ENCODE results near the gene CCNY.

DNA sequence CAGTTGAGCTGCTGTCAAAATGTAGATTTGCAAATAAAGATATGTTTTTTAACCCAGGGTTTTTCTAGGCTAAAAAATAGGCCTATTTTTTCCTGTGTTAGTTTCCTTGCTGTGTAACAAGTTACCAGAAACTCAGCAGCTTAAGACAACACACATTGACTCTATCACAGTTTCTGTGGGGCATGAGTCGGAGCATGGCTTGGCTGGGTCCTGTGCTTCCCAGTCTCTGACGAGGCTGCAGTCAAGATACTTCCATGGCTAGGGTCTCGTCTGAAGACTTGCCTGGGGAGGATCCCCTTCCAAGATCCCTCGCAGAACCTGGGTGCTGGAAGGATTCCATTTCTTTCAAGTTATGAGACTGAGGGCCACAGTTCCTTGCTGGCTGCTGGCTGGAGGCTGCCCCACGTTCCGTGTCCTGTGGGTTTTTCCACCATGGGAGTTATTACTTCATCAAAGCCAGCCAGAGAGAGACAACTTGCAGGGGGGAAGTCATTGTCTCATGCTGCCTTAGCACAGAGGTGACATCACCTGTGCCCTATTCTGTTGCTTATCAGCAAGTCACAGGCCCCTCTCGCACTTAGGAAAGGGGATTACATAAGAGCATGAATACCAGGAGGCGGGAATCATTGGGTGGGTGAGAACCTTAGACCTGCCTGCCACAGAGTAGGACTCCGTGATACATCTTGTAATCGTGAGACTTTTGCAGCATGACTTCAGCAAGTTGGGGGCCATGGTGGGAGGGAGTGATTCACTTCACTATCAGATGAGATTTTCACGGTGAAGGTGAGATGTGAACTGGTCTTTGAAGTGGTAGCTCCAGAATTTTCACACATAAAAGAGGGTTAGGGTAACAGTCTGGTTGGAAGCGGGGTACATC, 77.9 kb downstream of the CCNY start:
- no peak for TF ChIP-seq TAF1 (IDR thresholded peaks at IDR 0.05; ENCODE audit: borderline replicate concordance, low read depth, low read length)
- no peak for TF ChIP-seq POLR2A (IDR thresholded peaks at IDR 0.05; ENCODE audit: low read depth, low read length)
- TF ChIP-seq POLR2AphosphoS5 (IDR thresholded peaks at IDR 0.05; ENCODE audit: low read depth, low read length), result no peak
